ENCODE measurements around the gene PSME3. TPM values are rescaled to one million over a fixed set of nuclear protein-coding genes. Genes with fewer than 3 reads are reported as not detected.
A peak's percentile ranks its signal among the peaks of the same experiment; 100 is the strongest.

The PSME3 gene
- total and polyA plus RNA-seq, 9 of the 15 experiments (the other 6 are each of a cell fraction or from before 2014, with no cell fraction given): 31.2 to 275 (median 141) TPM

DNA sequence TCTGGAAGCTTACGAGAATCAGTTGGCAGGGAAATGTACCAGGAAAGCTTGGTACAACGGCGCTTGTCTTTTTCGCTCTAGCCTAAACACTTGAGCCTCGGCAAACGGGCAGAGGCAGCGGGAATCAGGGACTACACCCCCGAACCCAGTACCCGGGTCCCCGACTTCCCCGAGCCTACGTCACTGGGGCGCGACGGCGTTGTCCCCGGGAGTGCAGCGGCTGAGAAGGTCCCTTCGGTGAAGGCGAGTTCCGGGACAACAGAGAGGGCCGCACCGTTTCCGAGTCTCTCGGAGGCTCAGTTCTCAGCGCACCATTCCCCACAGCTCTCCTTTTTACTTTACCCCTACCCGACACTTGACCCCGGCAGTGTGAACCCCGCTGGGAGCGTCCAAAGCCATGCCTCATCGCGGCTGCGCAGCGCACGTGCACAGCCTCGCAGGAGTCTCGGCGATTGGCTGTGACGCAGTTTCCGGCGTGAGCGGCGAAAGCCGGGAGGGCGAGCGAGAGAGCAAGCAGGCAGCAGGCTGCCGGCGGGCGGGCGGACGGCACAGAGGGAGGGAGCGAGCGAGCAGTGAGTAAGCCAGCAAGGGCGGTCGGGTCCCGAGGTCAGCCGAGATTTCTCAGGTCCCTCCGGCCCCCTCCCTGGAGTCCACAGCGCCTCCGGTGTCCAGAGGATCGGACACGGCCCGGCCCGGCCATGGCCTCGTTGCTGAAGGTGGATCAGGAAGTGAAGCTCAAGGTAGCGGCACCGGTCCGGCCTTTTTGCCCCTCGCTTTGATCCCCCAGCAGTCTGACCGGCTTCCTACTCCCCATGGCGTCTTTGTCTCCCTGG, at the start of gene PSME3 (continued):
- peak; percentile 52 for TF ChIP-seq SP1 (CRISPR knock-in tag; IDR thresholded peaks at IDR 0.05)
- TF ChIP-seq, protein P1, sequence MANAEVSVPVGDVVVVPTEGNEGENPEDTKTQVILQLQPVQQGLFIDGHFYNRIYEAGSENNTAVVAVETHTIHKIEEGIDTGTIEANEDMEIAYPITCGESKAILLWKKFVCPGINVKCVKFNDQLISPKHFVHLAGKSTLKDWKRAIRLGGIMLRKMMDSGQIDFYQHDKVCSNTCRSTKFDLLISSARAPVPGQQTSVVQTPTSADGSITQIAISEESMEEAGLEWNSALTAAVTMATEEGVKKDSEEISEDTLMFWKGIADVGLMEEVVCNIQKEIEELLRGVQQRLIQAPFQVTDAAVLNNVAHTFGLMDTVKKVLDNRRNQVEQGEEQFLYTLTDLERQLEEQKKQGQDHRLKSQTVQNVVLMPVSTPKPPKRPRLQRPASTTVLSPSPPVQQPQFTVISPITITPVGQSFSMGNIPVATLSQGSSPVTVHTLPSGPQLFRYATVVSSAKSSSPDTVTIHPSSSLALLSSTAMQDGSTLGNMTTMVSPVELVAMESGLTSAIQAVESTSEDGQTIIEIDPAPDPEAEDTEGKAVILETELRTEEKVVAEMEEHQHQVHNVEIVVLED (CRISPR knock-in tag; IDR thresholded peaks at IDR 0.05): peak; percentile 67
- TF ChIP-seq SUPT5H (IDR thresholded peaks at IDR 0.05): peak; percentile 95
- peak; percentile 100 for TF ChIP-seq MNT (conservative IDR thresholded peaks at IDR 0.05)
- TF ChIP-seq ESRRB (CRISPR knock-in tag; IDR thresholded peaks at IDR 0.05; ENCODE audit: borderline replicate concordance): no peak
- TF ChIP-seq, protein P2, sequence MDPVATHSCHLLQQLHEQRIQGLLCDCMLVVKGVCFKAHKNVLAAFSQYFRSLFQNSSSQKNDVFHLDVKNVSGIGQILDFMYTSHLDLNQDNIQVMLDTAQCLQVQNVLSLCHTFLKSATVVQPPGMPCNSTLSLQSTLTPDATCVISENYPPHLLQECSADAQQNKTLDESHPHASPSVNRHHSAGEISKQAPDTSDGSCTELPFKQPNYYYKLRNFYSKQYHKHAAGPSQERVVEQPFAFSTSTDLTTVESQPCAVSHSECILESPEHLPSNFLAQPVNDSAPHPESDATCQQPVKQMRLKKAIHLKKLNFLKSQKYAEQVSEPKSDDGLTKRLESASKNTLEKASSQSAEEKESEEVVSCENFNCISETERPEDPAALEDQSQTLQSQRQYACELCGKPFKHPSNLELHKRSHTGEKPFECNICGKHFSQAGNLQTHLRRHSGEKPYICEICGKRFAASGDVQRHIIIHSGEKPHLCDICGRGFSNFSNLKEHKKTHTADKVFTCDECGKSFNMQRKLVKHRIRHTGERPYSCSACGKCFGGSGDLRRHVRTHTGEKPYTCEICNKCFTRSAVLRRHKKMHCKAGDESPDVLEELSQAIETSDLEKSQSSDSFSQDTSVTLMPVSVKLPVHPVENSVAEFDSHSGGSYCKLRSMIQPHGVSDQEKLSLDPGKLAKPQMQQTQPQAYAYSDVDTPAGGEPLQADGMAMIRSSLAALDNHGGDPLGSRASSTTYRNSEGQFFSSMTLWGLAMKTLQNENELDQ (CRISPR knock-in tag; IDR thresholded peaks at IDR 0.05; ENCODE audit: borderline replicate concordance): no peak
- TF ChIP-seq, protein P3, sequence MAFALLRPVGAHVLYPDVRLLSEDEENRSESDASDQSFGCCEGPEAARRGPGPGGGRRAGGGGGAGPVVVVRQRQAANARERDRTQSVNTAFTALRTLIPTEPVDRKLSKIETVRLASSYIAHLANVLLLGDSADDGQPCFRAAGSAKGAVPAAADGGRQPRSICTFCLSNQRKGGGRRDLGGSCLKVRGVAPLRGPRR (CRISPR knock-in tag; IDR thresholded peaks at IDR 0.05): no peak
- TF ChIP-seq DIDO1 (tag; IDR thresholded peaks at IDR 0.05; ENCODE audit: low read depth): peak; percentile 99
- TF ChIP-seq NCOR1 (IDR thresholded peaks at IDR 0.05): 0 out of 2 replicates have a peak, but pooled peaks have one; percentile 12
- TF ChIP-seq MIER1 (IDR thresholded peaks at IDR 0.05; ENCODE audit: low read depth): no peak
- TF ChIP-seq CTBP1 (IDR thresholded peaks at IDR 0.05; ENCODE audit: borderline replicate concordance): peak; percentile 54
- TF ChIP-seq BRD9 (IDR thresholded peaks at IDR 0.05; ENCODE audit: low read depth, partially characterized antibody): no peak
- TF ChIP-seq TFAM (CRISPR knock-in tag; conservative IDR thresholded peaks at IDR 0.05): no peak
- no peak for TF ChIP-seq ZBTB8A (IDR thresholded peaks at IDR 0.05; ENCODE audit: partially characterized antibody)
- no peak for TF ChIP-seq SP2 (IDR thresholded peaks at IDR 0.05; ENCODE audit: extremely low read depth, low read depth, low read length, poor library complexity, severe bottlenecking)
- no peak for TF ChIP-seq HNRNPH1 (optimal IDR thresholded peaks at IDR 0.05; ENCODE audit: low read depth, low read length)
- peak; percentile 78; the same call in 1 of the 2 replicates for TF ChIP-seq GTF2E2 (tag; IDR thresholded peaks at IDR 0.05)
- TF ChIP-seq ZBTB33 (CRISPR knock-in tag; IDR thresholded peaks at IDR 0.05): no peak
- peak; percentile 66; the same call in 1 of the 2 replicates for TF ChIP-seq MTA3 (IDR thresholded peaks at IDR 0.05; ENCODE audit: borderline replicate concordance)
- TF ChIP-seq RNF2 (IDR thresholded peaks at IDR 0.05): peak; percentile 45

Data from K562 (cell line).